ENCODE results near the gene SMARCB1. TPM values are rescaled to one million over a fixed set of nuclear protein-coding genes. Genes with fewer than 3 reads are reported as not detected.
A peak's percentile ranks its signal among the peaks of the same experiment; 100 is the strongest.

The SMARCB1 gene
- total RNA-seq, 1 donor from 2014 or later, result 99.8 TPM

DNA sequence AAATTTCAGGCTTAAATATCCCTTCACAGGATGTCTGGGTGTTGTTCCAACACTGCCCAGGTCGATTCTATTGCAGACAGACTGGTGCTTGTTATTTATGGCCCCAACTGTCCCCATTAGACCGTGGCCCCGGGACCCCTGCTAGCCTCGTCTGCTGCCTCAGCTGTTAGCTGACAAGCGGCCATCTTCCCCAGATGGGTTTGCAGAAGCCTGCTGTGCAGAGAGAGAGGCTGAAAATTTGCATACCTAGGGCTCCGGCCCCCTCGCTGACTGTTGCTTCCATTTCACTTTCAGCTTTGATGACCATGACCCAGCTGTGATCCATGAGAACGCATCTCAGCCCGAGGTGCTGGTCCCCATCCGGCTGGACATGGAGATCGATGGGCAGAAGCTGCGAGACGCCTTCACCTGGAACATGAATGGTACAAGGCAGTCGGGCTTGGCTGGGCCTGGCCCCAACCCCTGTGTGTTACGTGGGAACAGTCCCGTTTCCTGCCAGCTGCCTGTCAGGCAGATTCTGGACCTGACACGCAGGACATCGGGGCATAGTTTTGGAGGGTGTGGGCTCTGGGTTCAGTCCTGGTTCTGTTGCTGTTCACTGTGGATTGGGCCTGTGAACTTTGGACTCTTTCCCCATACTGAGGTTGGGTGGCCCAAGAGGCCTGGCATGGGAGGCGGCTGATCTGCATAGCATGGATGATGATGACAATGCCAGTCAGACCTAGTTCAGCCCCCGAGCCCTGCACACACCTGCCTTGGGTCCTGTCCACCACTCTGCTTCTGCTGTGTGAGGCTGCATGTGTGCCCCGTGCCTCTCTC lies 16.4 kb downstream of the SMARCB1 start:
- Mint-ChIP-seq H3K4me3 (no peak overlapping the region), H3K9me3 (no peaks in the 10 kb centered on the region), H3K27ac (no peak overlapping the region), H3K4me1 (ENCODE audit: low read depth) (no peaks in the 10 kb centered on the region), H3K27me3 (ENCODE audit: insufficient read depth) (no peaks in the 10 kb centered on the region), H3K36me3 (ENCODE audit: low read depth) (peaks cover 40% of the 10 kb centered on the region)
- DNase-seq (ENCODE audit: low spot score), result no peak
- intact Hi-C loops (cut with micrococcal nuclease), result no loop called here

DNA sequence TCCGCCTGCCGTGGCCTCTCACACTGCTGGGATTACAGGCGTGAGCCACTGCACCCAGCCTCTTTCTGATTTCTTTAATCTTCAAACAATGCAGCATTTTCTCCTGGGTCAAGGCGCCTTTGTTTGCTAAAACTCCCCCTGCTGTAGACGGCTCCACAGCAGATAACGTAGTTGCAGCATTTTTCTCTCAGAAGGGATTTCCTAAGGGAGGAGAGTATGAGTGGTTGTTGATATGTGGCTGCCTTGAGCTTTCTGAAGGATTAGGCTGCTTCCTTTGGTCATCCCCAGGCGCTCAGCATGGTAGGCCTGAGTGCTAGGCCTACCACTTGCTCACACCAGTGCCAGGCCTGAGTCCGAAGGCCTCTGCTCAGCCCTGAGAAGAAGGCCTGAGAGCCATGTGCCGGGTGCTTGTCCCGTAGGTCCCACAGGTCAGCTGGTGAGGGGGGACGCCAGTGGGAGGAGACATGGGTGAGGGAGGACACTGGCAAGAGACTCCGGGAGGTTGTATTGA lies 18.1 kb downstream of the SMARCB1 start:
- no peak overlapping the region for H3K4me3 Mint-ChIP-seq
- no peak for DNase-seq (ENCODE audit: low spot score)
- peaks cover 38% of the 10 kb centered on the region for H3K36me3 Mint-ChIP-seq (ENCODE audit: low read depth)
- H3K9me3 Mint-ChIP-seq, result no peaks in the 10 kb centered on the region
- no peak overlapping the region for H3K27ac Mint-ChIP-seq
- H3K4me1 Mint-ChIP-seq (ENCODE audit: low read depth), result no peaks in the 10 kb centered on the region
- intact Hi-C loops (cut with micrococcal nuclease), result no loop called here
- no peaks in the 10 kb centered on the region for H3K27me3 Mint-ChIP-seq (ENCODE audit: insufficient read depth)

DNA sequence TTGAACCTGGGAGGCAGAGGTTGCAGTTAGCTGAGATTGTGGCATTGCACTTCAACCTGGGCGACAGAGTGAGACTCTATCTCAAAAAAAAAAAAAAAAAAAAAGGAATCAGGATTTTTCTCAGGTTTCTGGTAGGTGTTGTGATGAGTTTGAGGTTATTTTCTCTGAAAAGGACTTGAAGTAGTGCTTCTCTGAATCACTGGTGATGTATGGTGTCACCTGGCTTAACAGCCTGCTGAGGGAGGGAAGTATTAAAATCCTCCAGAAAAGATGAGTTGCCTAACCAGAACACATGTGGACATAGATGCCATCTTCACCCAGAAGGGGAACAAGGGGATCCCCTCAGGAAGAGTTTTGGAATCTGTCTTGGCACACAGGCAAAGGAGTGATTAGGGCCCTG lies 20.1 kb downstream of the SMARCB1 start:
- Mint-ChIP-seq H3K27me3 (ENCODE audit: insufficient read depth) (no peaks in the 10 kb centered on the region), H3K9me3 (no peaks in the 10 kb centered on the region), H3K4me1 (ENCODE audit: low read depth) (no peaks in the 10 kb centered on the region), H3K4me3 (no peak overlapping the region), H3K27ac (no peak overlapping the region), H3K36me3 (ENCODE audit: low read depth) (peaks cover 35% of the 10 kb centered on the region)
- intact Hi-C loops (cut with micrococcal nuclease), result no loop called here
- no peak for DNase-seq (ENCODE audit: low spot score)

DNA sequence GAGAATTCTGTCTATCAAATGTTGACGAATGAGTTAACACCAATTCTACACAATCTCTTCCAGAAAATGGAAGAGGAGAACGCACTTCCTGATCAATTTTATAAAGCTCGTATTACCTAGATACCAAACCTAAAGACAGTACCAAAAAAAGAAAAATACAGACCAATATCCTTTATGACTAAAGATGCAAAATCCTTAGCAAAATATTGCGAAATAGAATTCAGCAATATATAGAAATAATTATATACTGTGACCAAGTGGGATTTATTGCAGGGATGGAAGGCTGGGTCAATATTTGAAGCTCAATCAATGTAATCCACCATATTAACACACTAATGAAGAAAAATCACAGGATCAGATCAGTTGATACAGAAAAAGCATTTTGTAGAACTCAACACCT lies 25.6 kb downstream of the SMARCB1 start:
- Mint-ChIP-seq H3K9me3 (no peaks in the 10 kb centered on the region), H3K27ac (no peak overlapping the region), H3K4me1 (ENCODE audit: low read depth) (no peaks in the 10 kb centered on the region), H3K4me3 (no peak overlapping the region), H3K27me3 (ENCODE audit: insufficient read depth) (no peaks in the 10 kb centered on the region), H3K36me3 (ENCODE audit: low read depth) (peaks cover 29% of the 10 kb centered on the region)
- intact Hi-C loops (cut with micrococcal nuclease), result no loop called here
- no peak for DNase-seq (ENCODE audit: low spot score)

DNA sequence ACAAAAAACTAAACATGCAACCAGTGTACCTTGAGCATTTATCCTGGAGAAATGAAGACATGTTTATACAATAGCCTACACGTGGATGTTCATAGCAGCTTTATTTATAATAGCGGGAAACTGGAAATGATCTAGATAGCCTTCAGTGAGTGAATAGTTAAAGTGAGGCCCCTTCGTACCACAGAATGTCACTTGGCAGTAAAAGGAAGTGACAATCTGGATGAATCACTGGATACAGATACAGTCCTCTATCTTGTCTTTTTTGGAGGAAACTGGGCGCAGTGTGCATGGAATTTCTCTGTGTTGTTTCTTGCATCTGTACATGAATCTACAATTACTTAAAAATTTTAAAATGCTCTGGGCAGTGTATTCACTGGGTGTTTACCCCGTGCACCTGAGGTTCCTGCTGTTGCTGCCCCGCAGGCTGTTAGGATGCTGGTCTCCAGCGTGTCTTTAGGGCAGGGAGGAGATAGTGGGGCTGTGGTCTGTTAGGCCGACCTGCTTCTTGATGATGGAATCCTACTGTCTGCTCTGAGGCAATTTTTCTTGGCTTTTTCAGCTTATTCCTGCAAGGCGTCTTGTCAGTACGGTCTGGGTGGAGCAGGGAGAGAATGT lies 28.9 kb downstream of the SMARCB1 start:
- Mint-ChIP-seq H3K9me3 (no peaks in the 10 kb centered on the region), H3K27ac (no peak overlapping the region), H3K4me1 (ENCODE audit: low read depth) (peaks cover 11% of the 10 kb centered on the region), H3K27me3 (ENCODE audit: insufficient read depth) (no peaks in the 10 kb centered on the region), H3K4me3 (no peak overlapping the region), H3K36me3 (ENCODE audit: low read depth) (peaks cover 41% of the 10 kb centered on the region)
- no peak for DNase-seq (ENCODE audit: low spot score)
- intact Hi-C loops (cut with micrococcal nuclease), result no loop called here

DNA sequence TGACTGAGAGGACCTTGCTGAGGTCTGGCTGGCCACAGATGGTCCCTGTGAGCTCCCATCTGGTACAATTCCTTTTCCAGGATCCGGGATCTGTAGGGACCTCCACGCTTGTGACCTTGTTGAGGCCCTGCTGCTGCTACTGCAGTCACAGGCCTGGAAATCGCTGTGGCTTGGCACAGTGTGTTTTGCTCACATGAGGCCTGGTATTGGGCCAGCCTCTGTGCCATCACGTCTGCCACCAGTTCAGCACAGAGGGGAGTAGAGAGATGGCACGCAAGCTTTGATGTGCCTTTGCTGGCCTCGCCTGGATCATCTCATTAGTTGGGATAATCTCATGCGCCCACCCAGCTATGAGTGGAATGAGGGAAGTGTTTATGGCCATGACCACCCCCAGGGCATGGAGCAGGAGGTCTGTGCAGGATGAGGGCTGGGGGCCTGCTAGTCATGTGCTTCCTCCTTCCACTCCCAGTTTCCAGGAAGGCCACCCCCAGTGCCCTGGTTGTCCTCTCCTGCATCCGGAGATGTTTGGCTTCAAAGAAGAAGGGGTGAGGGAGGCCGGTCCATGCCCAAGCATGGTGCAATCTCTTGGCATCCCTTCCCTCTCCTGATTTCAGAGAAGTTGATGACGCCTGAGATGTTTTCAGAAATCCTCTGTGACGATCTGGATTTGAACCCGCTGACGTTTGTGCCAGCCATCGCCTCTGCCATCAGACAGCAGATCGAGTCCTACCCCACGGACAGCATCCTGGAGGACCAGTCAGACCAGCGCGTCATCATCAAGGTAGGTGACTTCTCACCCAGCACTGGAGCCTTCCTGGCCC lies 29.6 kb downstream of the SMARCB1 start:
- Mint-ChIP-seq H3K9me3 (no peaks in the 10 kb centered on the region), H3K27ac (no peak overlapping the region), H3K27me3 (ENCODE audit: insufficient read depth) (no peaks in the 10 kb centered on the region), H3K4me1 (ENCODE audit: low read depth) (peaks cover 17% of the 10 kb centered on the region), H3K4me3 (no peak overlapping the region), H3K36me3 (ENCODE audit: low read depth) (peaks cover 42% of the 10 kb centered on the region)
- intact Hi-C loops (cut with micrococcal nuclease), result no loop called here
- no peak for DNase-seq (ENCODE audit: low spot score)

DNA sequence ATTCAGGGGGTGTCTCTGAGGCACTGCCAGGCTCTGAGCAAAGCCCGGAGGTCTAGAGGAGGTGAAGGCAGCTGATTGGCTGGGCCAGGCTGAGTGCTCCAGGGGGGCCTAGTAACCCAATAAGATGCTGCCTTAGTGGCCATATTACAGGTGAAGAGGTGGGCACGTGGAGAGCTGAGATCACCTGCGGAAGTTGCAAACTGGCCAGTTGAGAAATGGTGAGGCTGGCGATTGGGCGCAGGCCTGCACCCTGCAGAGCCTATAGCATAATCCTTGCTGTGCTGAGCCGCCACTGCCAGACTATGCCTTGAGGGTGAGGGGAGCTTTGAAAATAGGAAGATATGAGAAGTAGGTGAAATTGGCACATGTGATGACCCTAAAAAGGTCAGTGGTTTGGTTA lies 30.4 kb downstream of the SMARCB1 start:
- H3K4me1 Mint-ChIP-seq (ENCODE audit: low read depth), result peaks cover 17% of the 10 kb centered on the region
- H3K27me3 Mint-ChIP-seq (ENCODE audit: insufficient read depth), result no peaks in the 10 kb centered on the region
- H3K36me3 Mint-ChIP-seq (ENCODE audit: low read depth), result peaks cover 38% of the 10 kb centered on the region
- H3K27ac Mint-ChIP-seq, result peak overlapping the region; percentile 30
- no peak for DNase-seq (ENCODE audit: low spot score)
- intact Hi-C loops (cut with micrococcal nuclease), result no loop called here
- H3K4me3 Mint-ChIP-seq, result no peak overlapping the region
- H3K9me3 Mint-ChIP-seq, result no peaks in the 10 kb centered on the region

DNA sequence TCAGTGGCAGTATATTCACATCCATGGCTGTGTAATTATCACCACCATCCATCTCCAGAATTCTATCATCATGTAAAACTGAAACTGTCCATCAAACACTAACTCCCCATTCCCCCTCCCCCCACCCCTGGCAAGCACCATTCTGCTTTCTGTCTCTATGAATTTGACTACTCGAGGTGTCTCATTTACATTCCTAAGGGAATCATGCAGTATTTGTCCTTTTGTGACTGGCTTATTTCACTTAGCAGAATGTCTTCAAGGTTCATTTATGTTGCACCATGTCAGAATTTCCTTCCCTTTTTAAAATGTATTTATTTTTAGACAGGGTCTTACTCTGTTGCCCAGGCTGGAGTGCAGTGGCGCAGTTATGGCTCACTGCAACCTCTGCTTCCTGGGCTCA lies 31.8 kb downstream of the SMARCB1 start:
- Mint-ChIP-seq H3K27me3 (ENCODE audit: insufficient read depth) (no peaks in the 10 kb centered on the region), H3K36me3 (ENCODE audit: low read depth) (peaks cover 39% of the 10 kb centered on the region), H3K27ac (no peak overlapping the region), H3K4me1 (ENCODE audit: low read depth) (peaks cover 17% of the 10 kb centered on the region), H3K9me3 (no peaks in the 10 kb centered on the region), H3K4me3 (no peak overlapping the region)
- DNase-seq (ENCODE audit: low spot score), result no peak
- intact Hi-C loops (cut with micrococcal nuclease), result no loop called here

DNA sequence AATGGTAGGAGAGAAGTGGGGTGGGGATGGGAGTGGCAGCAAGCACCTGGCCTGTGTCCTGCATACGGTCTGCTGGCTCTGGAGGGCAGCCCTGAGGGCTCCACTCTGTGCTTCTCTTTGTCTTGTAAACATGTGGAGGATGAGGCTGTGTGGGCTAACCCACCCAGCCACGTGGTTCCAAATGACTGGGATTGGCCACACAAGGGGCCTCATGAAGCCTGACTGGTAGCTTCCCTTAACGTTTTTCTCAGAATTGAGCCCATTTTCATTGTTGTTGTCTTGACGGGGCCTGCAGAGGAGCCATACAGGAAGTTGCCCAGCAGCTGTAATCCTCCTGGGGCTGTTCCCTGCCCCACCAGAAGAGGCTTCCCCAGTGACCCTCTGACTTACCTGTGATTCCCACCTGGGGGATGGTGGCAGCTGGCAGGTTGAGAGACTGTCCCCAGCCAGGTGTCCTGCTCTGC lies 34.0 kb downstream of the SMARCB1 start:
- peaks cover 23% of the 10 kb centered on the region for H3K4me1 Mint-ChIP-seq (ENCODE audit: low read depth)
- no peaks in the 10 kb centered on the region for H3K9me3 Mint-ChIP-seq
- peak; percentile 35 for DNase-seq (ENCODE audit: low spot score)
- peak overlapping the region; percentile 8 for H3K4me3 Mint-ChIP-seq
- H3K36me3 Mint-ChIP-seq (ENCODE audit: low read depth), result peaks cover 49% of the 10 kb centered on the region
- H3K27ac Mint-ChIP-seq, result peak overlapping the region; percentile 80
- no peaks in the 10 kb centered on the region for H3K27me3 Mint-ChIP-seq (ENCODE audit: insufficient read depth)
- intact Hi-C loops (cut with micrococcal nuclease), result loop anchor here (2.0 kb wide), 1 partner anchor 18 kb away; the partner anchor contains the start of gene DERL3

DNA sequence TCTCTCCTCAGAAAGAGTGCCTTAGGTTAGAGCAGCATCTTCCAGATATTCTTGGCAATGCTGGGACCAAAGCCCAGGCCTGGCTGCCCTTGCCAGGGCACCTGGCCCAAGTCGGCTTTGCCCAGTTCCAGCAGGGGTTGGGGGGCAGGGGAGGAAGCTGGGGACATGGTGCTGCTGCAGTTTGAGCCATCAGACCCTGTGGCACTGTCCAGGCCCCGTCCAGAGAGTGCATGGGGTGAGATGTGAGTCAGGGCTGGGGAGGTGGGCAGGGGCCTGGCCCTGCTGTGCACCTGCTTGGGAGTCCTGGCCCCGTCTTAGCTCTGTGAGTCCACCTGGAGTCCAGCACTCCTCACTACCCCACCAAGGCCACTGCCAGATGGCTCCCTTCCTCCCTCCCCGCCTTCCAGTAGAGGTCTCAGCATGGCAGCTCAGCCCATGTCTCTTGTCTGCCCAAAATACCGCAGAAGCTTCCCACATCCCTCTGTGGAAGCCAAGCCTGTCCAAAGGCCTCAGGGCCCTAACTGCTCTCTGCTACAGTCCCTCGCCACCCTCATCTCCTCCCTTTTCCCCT lies 35.4 kb downstream of the SMARCB1 start:
- H3K27ac Mint-ChIP-seq, result peak overlapping the region; percentile 75
- peaks cover 30% of the 10 kb centered on the region for H3K4me1 Mint-ChIP-seq (ENCODE audit: low read depth)
- no peak overlapping the region for H3K4me3 Mint-ChIP-seq
- intact Hi-C loops (cut with micrococcal nuclease), result no loop called here
- DNase-seq (ENCODE audit: low spot score), result no peak
- H3K27me3 Mint-ChIP-seq (ENCODE audit: insufficient read depth), result no peaks in the 10 kb centered on the region
- peaks cover 51% of the 10 kb centered on the region for H3K36me3 Mint-ChIP-seq (ENCODE audit: low read depth)
- H3K9me3 Mint-ChIP-seq, result no peaks in the 10 kb centered on the region

DNA sequence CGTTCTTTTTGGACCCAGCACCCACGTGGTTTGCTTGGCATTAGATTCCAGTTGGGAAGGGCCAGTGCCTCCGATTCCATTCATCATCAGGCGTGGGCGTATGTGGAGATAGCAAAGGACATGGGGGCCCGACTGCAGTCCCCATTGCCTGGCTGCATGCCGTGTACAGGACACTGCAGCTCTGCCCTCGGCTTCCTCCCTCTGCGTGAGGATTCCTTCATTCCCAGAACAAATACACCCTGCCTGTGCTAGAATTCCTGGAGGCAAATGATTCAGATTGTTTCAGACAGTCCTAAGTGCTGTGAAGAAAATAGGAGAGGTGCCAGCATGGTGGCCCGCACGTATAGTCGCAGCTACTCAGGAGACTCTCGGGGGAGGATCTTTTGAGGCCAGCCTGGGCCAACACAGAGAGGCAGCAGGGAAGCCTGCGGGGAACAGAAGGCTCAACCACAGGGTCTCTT lies 36.6 kb downstream of the SMARCB1 start:
- Mint-ChIP-seq H3K4me1 (ENCODE audit: low read depth) (peaks cover 30% of the 10 kb centered on the region), H3K9me3 (no peaks in the 10 kb centered on the region), H3K27me3 (ENCODE audit: insufficient read depth) (no peaks in the 10 kb centered on the region), H3K4me3 (no peak overlapping the region), H3K36me3 (ENCODE audit: low read depth) (peaks cover 47% of the 10 kb centered on the region), H3K27ac (peak overlapping the region; percentile 45)
- no peak for DNase-seq (ENCODE audit: low spot score)
- intact Hi-C loops (cut with micrococcal nuclease), result no loop called here

DNA sequence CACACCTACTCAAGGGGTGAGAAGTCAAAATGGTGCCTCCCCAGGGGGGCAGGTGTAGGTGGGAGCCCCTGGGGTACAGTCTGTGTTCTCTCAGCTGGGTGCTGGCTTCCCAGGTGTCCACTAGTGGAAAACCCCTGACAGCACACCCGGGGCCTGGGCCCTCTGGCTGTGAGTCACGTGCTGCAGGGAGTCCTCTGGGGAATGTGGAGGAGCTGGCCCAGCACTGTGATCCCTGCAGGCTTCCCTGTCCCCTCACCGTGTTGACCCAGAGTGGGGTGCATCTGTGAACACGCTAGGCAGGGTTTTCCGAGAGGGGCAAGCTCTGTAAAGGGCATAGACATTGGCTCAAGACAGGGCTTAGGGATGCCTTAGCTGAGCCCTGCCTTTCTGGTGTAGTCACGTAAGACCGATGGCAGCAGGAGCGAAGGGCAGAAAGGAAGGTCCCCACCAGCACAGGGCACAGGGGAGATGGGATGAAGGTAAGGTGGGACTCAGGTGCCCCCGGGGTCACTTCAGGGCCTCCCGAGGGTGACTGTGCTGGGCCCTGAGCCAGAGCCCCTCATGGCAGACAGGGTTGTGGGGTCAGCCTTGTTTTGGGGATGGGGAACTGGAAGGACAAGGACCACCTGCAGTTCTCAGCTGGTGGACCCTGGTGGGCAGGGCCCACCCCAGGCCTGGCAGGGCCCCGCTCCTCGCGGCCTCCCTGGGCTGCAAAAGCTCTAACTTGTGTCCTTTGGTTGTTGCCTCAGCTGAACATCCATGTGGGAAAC lies 37.9 kb downstream of the SMARCB1 start:
- intact Hi-C loops (cut with micrococcal nuclease), result no loop called here
- Mint-ChIP-seq H3K9me3 (no peaks in the 10 kb centered on the region), H3K4me3 (no peak overlapping the region), H3K4me1 (ENCODE audit: low read depth) (peaks cover 29% of the 10 kb centered on the region), H3K27ac (peak overlapping the region; percentile 50), H3K27me3 (ENCODE audit: insufficient read depth) (no peaks in the 10 kb centered on the region), H3K36me3 (ENCODE audit: low read depth) (peaks cover 45% of the 10 kb centered on the region)
- no peak for DNase-seq (ENCODE audit: low spot score)

Data from activated T-helper 1 cell treated with anti-CD3 and anti-CD28 coated beads, Interleukin-12 subunit alpha, Interleukin-12 subunit beta, Interleukin-2, Interleukin-4 antibody, amounts not matched to agents 30 ng/mL and 10 ng/mL and 1 ng/mL, durations not matched to agents 14 hours and 24 hours and 36 hours (primary cell).